CD4-positive, CD25-positive, alpha-beta regulatory T cell (primary cell): ENCODE data around the gene PRPS2. TPM values are rescaled to one million over a fixed set of nuclear protein-coding genes. Genes with fewer than 3 reads are reported as not detected.

Experiments
- ATAC-seq, 2 donors: fragments of 150-1000 bp; cut with Tn5 transposase; one replicate each; pipeline ENCODE4 v1.10.0; 2021; ENCODE audit warnings: low read depth in 2 of 2, moderate number of reproducible peaks in 2 of 2, moderate library complexity in 1 of 2
- DNase-seq, 3 donors: peaks; one replicate each; pipeline versions ENCODE4 v3.0.0 to v3.0.0-alpha.2; 2012 to 2022; ENCODE audit warnings: mixed read lengths in 1 of 3
- H3K27ac ChIP-seq: one replicate; pipeline ENCODE4 v1.7.0; 2013; ENCODE audit warnings: mild to moderate bottlenecking, low read length; ENCODE audit not compliant: insufficient read depth, poor library complexity, severe bottlenecking
- H3K27me3 ChIP-seq: one replicate; pipeline ENCODE4 v1.7.0; 2013; ENCODE audit warnings: low read length; ENCODE audit not compliant: control insufficient read depth, insufficient read depth
- H3K36me3 ChIP-seq: one replicate; pipeline ENCODE4 v1.7.0; 2013; ENCODE audit warnings: mild to moderate bottlenecking, low read length, moderate library complexity; ENCODE audit not compliant: control insufficient read depth, insufficient read depth
- H3K4me1 ChIP-seq: 2 replicates; pipeline ENCODE4 v1.7.0; 2013; ENCODE audit warnings: mild to moderate bottlenecking, low read length; ENCODE audit not compliant: insufficient read depth, control insufficient read depth, poor library complexity, severe bottlenecking
- H3K4me3 ChIP-seq: one replicate; pipeline ENCODE4 v1.7.0; 2013; ENCODE audit warnings: low read depth, mild to moderate bottlenecking, low read length, moderate library complexity
- H3K9me3 ChIP-seq, 2 experiments: 1 replicate in 1 of 2; 2 replicates in 1 of 2; pipeline ENCODE4 v1.7.0; 2013; ENCODE audit warnings: low read length in 2 of 2, mild to moderate bottlenecking in 1 of 2, moderate library complexity in 1 of 2; ENCODE audit not compliant: control insufficient read depth in 2 of 2
- H3K27ac Mint-ChIP-seq, 3 donors: one replicate each; pipeline ENCODE4 v1.8.0; 2020 to 2022; ENCODE audit warnings: mild to moderate bottlenecking in 3 of 3, mixed read lengths in 3 of 3, moderate library complexity in 2 of 3
- H3K27me3 Mint-ChIP-seq: one replicate; pipeline ENCODE4 v1.8.0; 2022; ENCODE audit warnings: mild to moderate bottlenecking, mixed read lengths
- H3K36me3 Mint-ChIP-seq: one replicate; pipeline ENCODE4 v1.8.0; 2020; ENCODE audit warnings: mixed read lengths
- H3K4me1 Mint-ChIP-seq, 4 donors: one replicate each; pipeline ENCODE4 v1.8.0; 2020 to 2022; ENCODE audit warnings: mixed read lengths in 4 of 4, mild to moderate bottlenecking in 1 of 4
- H3K4me3 Mint-ChIP-seq, 4 donors: one replicate each; pipeline ENCODE4 v1.8.0; 2020 to 2022; ENCODE audit warnings: mild to moderate bottlenecking in 4 of 4, mixed read lengths in 4 of 4, moderate library complexity in 3 of 4
- H3K9me3 Mint-ChIP-seq, 7 donors: one replicate each; pipeline ENCODE4 v1.8.0; 2020 to 2022; ENCODE audit warnings: mixed read lengths in 7 of 7, mild to moderate bottlenecking in 3 of 7, moderate library complexity in 2 of 7
- polyA plus RNA-seq, 4 donors: library from polyadenylated mRNA; unstranded; fragments of 300-500 nt; fragmentation: Illumina TruSeq; gene quantifications; one replicate each; pipeline ENCODE4 v1.2.3, GENCODE V29; 2021
- total RNA-seq: library from RNA; stranded (reverse); gene quantifications from one replicate; pipeline ENCODE4 v1.2.3, GENCODE V29; 2022

PRPS2 gene
- total RNA-seq (18.0 TPM), polyA plus RNA-seq (10 to 100 TPM; 23.7 to 31.7 (median 30.1) TPM)

DNA sequence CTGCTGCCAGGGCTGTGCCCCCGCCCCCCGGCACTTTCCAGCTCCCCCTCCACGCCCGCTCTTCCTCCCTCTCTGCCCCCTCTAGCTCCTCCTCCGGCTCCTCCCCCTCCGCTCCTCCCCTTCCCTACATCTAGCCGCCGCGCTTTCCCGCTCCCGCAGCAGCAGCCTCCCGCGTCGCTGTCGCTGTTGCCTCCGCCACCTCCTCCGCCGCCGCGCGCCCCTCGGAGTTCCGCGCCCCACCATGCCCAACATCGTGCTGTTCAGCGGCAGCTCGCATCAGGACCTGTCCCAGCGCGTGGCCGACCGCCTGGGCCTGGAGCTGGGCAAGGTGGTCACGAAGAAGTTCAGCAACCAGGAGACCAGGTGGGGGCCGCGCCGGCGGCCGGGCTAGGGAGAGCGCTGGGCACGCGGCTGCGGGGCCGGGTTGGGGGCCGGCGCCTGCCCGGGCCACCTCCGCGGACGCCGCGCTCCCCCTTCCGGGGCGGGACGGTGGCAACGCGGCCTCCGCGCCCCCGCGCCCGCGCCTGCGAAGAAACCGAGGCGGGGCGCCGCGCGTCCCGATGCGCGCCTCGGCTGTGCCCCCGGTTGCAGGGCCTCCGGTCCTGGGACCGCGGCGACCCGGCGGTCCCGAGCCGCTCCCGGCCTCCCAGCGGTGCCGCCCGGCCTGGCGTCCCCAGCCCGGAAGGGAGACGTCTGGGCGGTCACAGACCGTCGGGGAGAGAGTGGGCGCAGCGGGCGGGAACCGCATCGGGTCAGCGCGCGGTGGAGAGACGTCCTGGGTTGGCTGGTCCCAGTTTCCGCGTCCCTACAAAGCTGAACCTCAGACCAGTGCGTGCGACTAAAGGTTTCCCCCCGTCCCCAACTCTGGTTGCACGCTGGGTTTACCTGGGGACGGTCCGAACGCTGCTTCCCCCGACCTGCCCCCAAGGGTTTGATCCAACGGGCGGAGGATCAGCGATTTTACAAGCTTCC lies at the start of gene PRPS2:
TSS of gene PRPS2 (plus strand) at position 156 of the 972 bp plus-strand sequence. CDS start at position 242, 86 bp downstream.
- H3K9me3 Mint-ChIP-seq, result peaks cover 0 to 3% (median 0%) of the 10 kb centered on the region in 7 donors
- ATAC-seq (peak; percentile 81 to 82), DNase-seq (peak; percentile 62 to 71 (median 65))
- H3K4me1 Mint-ChIP-seq, result peaks cover 16 to 24% (median 21%) of the 10 kb centered on the region in 4 donors
- peak within 1 kb of the TSS; percentile 69 for H3K4me3 ChIP-seq
- H3K27ac ChIP-seq, result peak within 1 kb of the TSS; percentile 51
- H3K27me3 Mint-ChIP-seq, result no peaks in the 10 kb centered on the region
- no peaks in the 10 kb centered on the region for H3K36me3 ChIP-seq
- H3K4me1 ChIP-seq, result peaks cover 14% of the 10 kb centered on the region
- H3K4me3 Mint-ChIP-seq, result peak within 1 kb of the TSS; percentile 86 to 93 (median 91)
- peaks cover 4% of the 10 kb centered on the region for H3K27me3 ChIP-seq
- H3K36me3 Mint-ChIP-seq, result no peaks in the 10 kb centered on the region
- H3K9me3 ChIP-seq, result no peaks in the 10 kb centered on the region
- peak within 1 kb of the TSS; percentile 16 to 84 (median 82) for H3K27ac Mint-ChIP-seq

- H3K4me3 Mint-ChIP-seq, result no peak overlapping the region
- H3K36me3 Mint-ChIP-seq, result no peaks in the 10 kb centered on the region
- H3K4me3 ChIP-seq, result no peak overlapping the region
- ATAC-seq, result no peak
- H3K9me3 ChIP-seq, result no peaks in the 10 kb centered on the region
- no peaks in the 10 kb centered on the region for H3K4me1 Mint-ChIP-seq
- no peaks in the 10 kb centered on the region for H3K27me3 Mint-ChIP-seq
- H3K27me3 ChIP-seq, result no peaks in the 10 kb centered on the region
- H3K27ac Mint-ChIP-seq, result no peak overlapping the region
- DNase-seq, result no peak
- H3K27ac ChIP-seq, result no peak overlapping the region
- no peaks in the 10 kb centered on the region for H3K36me3 ChIP-seq
- no peaks in the 10 kb centered on the region for H3K4me1 ChIP-seq
- peaks cover 0 to 2% (median 0%) of the 10 kb centered on the region in 7 donors for H3K9me3 Mint-ChIP-seq
These were observed 49.8 kb upstream of the PRPS2 start for GRCh38 chrX:12741416-12741815.

GRCh38 chrX:12747433-12747832 lies 43.8 kb upstream of the PRPS2 start:
- Histone ChIP-seq H3K9me3 (no peaks in the 10 kb centered on the region), H3K27me3 (no peaks in the 10 kb centered on the region), H3K27ac (no peak overlapping the region), H3K36me3 (no peaks in the 10 kb centered on the region), H3K4me1 (no peaks in the 10 kb centered on the region), H3K4me3 (no peak overlapping the region)
- Mint-ChIP-seq H3K4me1 (no peaks in the 10 kb centered on the region), H3K4me3 (no peak overlapping the region), H3K36me3 (no peaks in the 10 kb centered on the region), H3K27me3 (no peaks in the 10 kb centered on the region), H3K9me3 (peaks cover 0 to 5% (median 1%) of the 10 kb centered on the region in 7 donors), H3K27ac (no peak overlapping the region)
- no peak for DNase-seq
- no peak for ATAC-seq

DNA sequence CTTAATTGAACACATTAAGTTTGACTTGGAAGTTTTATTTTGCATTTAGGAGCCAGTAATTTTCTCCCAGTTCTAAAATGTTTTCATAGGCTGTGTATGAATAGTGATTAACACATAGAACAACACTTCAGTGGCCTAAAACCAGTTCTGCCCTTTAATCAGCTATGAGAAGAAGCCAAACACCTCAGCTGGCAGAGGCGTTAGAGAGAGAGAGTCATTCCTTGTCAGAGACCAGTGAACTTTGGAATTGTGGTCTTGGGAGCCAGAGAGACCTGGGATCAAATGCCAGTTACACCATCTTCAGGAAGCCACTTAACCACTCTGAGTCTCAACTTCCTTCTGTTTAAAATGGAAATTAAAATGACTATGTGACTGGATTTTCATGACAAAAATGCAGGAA lies 39.3 kb upstream of the PRPS2 start:
- no peak overlapping the region for H3K4me3 ChIP-seq
- no peak overlapping the region for H3K27ac ChIP-seq
- H3K27ac Mint-ChIP-seq, result no peak overlapping the region
- H3K9me3 ChIP-seq, result no peaks in the 10 kb centered on the region
- H3K4me1 ChIP-seq, result no peaks in the 10 kb centered on the region
- H3K27me3 Mint-ChIP-seq, result peaks cover 1% of the 10 kb centered on the region
- H3K36me3 ChIP-seq, result no peaks in the 10 kb centered on the region
- H3K4me3 Mint-ChIP-seq, result no peak overlapping the region
- peaks cover 0 to 1% (median 0%) of the 10 kb centered on the region in 4 donors for H3K4me1 Mint-ChIP-seq
- H3K9me3 Mint-ChIP-seq, result peaks cover 0 to 7% (median 0%) of the 10 kb centered on the region in 7 donors
- H3K36me3 Mint-ChIP-seq, result peaks cover 3% of the 10 kb centered on the region
- DNase-seq (no peak), ATAC-seq (no peak)
- H3K27me3 ChIP-seq, result no peaks in the 10 kb centered on the region

DNA sequence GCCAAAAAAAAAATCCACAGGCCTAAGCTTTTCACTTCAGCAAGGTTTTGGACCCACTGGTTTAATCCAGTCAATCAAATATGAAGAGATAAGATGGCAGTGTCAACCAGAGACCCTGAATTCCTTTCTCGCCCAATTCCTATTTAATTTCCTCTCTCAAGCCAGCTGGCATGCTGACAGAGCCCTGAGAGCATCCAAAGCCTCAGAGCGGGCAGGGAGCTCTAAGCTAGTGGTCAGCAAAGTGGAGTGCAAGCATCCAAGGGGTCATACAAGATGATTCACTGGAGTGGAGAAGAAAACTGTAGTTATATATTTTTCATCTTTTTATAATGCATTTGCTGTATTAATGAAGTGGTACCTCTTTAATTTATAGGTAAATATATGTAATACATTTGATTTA lies 37.8 kb upstream of the PRPS2 start:
- H3K27me3 Mint-ChIP-seq, result peaks cover 7% of the 10 kb centered on the region
- no peak for DNase-seq
- no peaks in the 10 kb centered on the region for H3K4me1 ChIP-seq
- no peak overlapping the region for H3K27ac Mint-ChIP-seq
- H3K4me3 Mint-ChIP-seq, result no peak overlapping the region
- no peak overlapping the region for H3K4me3 ChIP-seq
- no peak overlapping the region for H3K27ac ChIP-seq
- peaks cover 0 to 7% (median 0%) of the 10 kb centered on the region in 7 donors for H3K9me3 Mint-ChIP-seq
- ATAC-seq, result no peak
- H3K36me3 Mint-ChIP-seq, result peaks cover 3% of the 10 kb centered on the region
- H3K4me1 Mint-ChIP-seq, result peaks cover 0 to 3% (median 0%) of the 10 kb centered on the region in 4 donors
- H3K36me3 ChIP-seq, result no peaks in the 10 kb centered on the region
- no peaks in the 10 kb centered on the region for H3K9me3 ChIP-seq
- no peaks in the 10 kb centered on the region for H3K27me3 ChIP-seq

DNA sequence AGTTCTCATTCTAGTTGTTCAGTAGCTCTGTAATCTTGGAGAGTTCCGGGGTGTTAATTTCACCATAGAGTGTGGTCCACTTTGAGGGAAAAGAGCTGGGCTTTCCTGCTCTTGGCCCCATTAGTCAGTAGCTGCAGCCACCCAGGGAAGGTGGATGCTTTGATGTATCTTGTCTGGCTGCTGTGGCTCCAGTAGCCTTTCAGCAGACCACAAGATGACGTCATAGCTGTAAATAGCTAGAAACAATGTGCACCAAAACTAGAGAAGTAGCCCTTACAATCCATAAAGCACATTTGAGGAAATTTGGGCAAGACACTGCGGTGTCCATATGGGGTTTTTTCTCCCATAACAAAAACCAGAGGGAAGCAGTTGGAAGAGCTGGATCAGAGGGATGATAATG lies 32.9 kb upstream of the PRPS2 start:
- ATAC-seq (no peak), DNase-seq (no peak)
- peaks cover 0 to 3% (median 0%) of the 10 kb centered on the region in 4 donors for H3K4me1 Mint-ChIP-seq
- Histone ChIP-seq H3K9me3 (no peaks in the 10 kb centered on the region), H3K36me3 (no peaks in the 10 kb centered on the region), H3K27me3 (no peaks in the 10 kb centered on the region), H3K4me1 (no peaks in the 10 kb centered on the region), H3K4me3 (no peak overlapping the region), H3K27ac (no peak overlapping the region)
- H3K9me3 Mint-ChIP-seq, result peaks cover 0 to 3% (median 0%) of the 10 kb centered on the region in 7 donors
- peaks cover 7% of the 10 kb centered on the region for H3K27me3 Mint-ChIP-seq
- H3K36me3 Mint-ChIP-seq, result peaks cover 3% of the 10 kb centered on the region
- H3K4me3 Mint-ChIP-seq, result no peak overlapping the region
- H3K27ac Mint-ChIP-seq, result no peak overlapping the region

- no peaks in the 10 kb centered on the region for H3K9me3 ChIP-seq
- no peak overlapping the region for H3K27ac Mint-ChIP-seq
- no peaks in the 10 kb centered on the region for H3K36me3 Mint-ChIP-seq
- no peaks in the 10 kb centered on the region for H3K36me3 ChIP-seq
- H3K4me1 Mint-ChIP-seq, result peaks cover 4 to 11% (median 5%) of the 10 kb centered on the region in 4 donors
- no peaks in the 10 kb centered on the region for H3K4me1 ChIP-seq
- DNase-seq (no peak), ATAC-seq (no peak)
- H3K27me3 ChIP-seq, result peaks cover 2% of the 10 kb centered on the region
- peaks cover 0 to 6% (median 0%) of the 10 kb centered on the region in 7 donors for H3K9me3 Mint-ChIP-seq
- no peak overlapping the region for H3K27ac ChIP-seq
- H3K27me3 Mint-ChIP-seq, result peaks cover 19% of the 10 kb centered on the region
- no peak overlapping the region for H3K4me3 ChIP-seq
- no peak overlapping the region for H3K4me3 Mint-ChIP-seq
These were observed 23.4 kb upstream of the PRPS2 start for GRCh38 chrX:12767856-12768255.
